Measurements from ENCODE around the gene APOE.

- TF ChIP-seq POLR2A (IDR thresholded peaks at IDR 0.05) (no peak), CTCF (IDR thresholded peaks at IDR 0.05) (no peak)
Measured at GRCh38 chr19:44912854-44913253, 7.3 kb downstream of the APOE start.
